ENCODE measurements around the gene FRMPD4.

- no peak for TF ChIP-seq POLR2A (IDR thresholded peaks at IDR 0.05; ENCODE audit: low read depth)
- TF ChIP-seq POLR2AphosphoS5 (IDR thresholded peaks at IDR 0.05), result no peak
- no peak for TF ChIP-seq CTCF (IDR thresholded peaks at IDR 0.05)
- TF ChIP-seq EP300 (IDR thresholded peaks at IDR 0.05), result no peak
Measured at GRCh38 chrX:12721042-12721441, 582.8 kb downstream of the FRMPD4 start.
